TTC549 (cell line): Measurements from ENCODE around the gene GCGR.

Experiments
- FAIRE-seq: peaks from 2 replicates; lab custom pipeline; 2012; peaks lifted over from hg19 to GRCh38; lab: Jason Lieb, UNC

GCGR gene

GRCh38 chr17:81849457-81849856, 45.5 kb downstream of the GCGR start:
- FAIRE-seq, result no peak

- FAIRE-seq, result no peak
Observed at GRCh38 chr17:81851423-81851822, 47.5 kb downstream of the GCGR start.

DNA sequence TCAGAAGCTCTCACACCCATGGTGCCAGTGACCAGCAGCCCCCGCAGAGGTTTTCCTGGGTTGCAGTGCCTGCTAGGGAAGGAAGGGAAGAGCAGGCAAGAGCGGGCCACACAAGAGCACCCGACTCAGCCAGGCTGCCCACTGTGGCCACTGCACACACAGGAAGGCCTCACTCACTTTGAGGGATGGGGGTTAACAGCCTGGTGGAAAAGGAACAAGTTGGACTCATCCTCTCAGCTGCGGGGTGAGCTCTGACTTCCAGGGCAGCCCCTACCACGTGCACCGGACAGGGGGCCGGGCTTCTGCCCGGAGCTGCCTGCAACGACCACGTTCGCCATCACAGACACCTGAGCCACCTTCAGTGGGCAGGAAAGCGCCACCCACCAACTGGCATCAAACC, 48.3 kb downstream of the GCGR start:
- no peak for FAIRE-seq

DNA sequence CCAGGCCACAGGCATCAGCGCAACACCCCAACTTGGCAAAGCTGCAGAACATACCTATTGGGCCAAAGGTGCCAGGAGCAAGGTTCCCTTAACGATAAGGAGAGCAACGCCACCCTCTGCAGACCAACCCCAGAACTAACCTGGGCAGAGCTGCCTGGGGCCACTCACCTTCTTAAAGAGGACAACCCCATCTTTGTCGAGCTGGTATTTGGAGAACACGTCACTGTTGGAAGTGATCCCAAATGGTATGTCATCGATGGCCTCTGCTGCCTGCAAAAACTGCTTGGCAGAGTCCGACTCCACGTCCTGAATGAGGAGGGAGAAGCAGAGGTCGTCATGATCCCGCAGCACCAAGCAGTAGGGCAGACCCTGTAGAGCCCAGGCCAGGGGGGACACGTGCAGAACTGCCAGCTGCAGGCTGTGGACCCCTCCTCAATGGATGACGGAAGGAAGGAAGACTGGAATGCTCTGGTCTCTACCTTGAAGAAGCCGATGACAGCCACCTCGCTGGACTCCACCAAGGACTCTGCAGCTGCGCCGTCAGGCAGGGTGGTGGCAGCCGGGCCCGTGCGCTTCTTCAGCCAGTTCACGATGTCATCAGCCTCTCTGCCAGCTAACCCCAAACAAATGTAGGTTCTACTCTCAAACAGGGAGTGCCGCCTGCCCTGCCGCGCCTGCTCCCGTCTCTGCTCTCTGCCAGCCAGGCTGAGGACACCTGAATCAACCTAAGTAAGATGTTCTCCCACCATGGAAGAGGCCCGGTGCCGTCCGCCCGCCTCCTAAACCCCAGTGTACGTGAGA, 51.2 kb downstream of the GCGR start:
- FAIRE-seq, result no peak

DNA sequence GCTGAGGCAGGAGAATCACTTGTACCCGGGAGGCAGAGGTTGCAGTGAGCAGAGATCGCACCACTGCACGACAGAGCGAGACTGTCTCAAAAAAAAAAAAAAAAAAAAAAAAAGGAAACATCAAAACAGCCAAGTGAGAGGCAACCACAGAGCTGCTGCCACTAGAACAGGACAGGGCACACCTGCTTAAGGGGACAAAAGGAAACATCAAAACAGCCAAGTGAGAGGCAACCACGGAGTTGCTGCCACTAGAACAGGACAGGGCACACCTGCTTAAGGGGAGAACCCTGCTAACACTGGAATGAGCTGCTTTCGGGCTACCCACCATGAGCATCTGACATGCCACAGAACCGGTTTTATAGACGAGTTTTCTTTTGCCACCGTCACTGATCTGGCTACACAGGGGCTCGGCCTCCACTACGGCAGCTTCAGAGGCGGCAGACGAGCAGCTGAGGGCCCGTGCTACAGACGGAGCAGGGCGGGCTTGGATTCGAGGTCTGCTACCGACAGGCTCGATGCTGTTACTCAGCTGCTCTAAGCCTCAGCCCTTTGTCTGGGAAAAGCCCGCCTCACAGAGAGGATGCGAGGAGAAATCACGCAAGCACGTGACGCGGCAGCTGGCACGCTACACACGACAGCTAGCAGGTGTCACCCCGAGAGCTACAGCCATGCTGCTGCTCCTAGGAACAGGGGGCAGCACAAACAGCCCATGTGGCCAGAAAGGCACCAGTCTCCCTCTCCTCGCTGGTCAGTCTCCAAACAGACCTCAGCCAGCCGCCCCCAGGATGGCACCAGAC, 54.4 kb downstream of the GCGR start:
- no peak for FAIRE-seq

DNA sequence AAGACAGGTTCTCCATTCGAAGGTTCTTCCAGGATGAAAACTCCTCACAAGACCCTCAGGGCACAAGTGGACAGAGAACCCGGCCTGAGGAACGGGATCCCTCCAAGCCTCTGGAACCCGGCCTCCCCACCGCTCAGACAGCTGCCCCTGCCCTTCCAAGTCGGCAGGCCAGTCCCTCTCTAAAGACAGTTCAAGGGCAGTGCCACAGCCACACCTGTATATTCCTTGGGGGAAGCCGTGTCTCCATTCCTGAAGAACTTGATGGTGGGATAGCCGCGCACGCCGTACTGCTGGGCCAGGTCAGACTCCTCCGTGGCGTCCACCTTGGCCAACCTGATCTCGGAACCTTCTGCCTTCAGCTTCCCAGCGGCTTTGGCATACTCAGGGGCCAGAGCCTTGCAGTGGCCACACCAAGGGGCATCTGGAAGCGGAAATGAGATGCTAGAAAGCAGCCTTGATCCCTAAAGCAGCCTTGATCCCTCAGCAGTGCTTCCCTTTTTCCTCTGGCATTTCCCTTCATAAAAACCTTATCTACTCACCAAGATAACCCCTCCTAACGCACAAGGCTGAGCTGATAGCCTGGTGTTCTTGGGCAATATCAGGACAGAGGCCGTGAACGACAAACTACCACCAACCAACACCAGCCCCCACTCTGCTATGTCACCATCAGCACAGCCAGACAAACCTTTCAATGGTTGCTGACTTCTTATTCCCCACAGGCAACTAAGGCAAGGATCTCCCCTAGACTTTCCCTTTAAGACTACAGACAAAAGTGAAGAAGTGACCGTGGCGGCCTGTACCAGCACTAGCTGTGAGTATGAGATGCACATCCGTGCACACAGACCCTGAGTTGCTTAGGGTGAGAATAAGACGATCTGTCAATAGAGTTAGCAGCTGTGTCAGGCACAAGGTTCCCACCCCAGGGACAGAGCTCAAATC, 55.3 kb downstream of the GCGR start:
- no peak for FAIRE-seq

DNA sequence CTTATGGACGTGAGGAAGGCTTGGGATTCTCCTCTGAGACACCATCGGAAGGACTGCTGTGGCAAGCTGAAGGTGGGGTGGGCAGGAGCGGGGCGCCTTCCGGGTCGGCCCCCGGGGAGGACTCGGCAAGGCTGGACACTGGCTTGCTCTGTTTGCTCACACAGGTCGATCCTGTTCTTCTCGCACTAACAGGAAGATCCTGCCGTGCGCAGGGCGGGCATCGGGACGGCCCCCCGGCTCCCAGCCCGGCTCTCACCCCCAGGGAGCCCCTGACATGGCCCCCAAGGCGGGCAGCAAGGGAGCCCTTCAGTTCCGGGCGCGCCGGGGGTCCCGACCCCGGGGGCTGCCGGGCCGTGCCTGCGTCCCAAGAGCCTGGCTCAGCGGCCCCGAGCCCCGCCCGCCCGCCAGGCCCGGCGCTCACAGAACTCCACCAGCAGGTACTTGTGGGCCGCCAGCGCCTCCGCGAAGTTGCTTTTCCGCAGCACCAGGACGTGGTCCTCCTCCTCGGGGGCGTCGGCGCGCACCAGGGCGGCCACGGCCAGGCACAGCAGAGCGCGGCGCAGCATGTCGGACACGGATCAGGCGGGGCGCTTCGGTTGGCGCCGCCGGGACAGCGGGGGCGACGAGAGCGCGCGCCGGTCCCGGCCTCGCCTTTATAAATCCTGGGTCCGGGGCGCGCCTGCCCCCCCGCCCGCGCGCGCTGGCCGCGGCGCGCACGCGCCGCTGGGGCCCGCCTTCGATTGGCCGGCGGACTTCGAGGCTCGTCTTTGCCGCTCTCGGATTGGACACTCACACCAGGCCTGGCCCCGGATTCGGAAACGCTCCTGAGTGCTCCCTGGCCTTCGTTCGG, 56.2 kb downstream of the GCGR start, which contains the start of gene P4HB:
P4HB (minus strand) TSS at position 630 of the 850 bp plus-strand sequence; CDS start at position 566, 64 bp downstream.
- no peak for FAIRE-seq

DNA sequence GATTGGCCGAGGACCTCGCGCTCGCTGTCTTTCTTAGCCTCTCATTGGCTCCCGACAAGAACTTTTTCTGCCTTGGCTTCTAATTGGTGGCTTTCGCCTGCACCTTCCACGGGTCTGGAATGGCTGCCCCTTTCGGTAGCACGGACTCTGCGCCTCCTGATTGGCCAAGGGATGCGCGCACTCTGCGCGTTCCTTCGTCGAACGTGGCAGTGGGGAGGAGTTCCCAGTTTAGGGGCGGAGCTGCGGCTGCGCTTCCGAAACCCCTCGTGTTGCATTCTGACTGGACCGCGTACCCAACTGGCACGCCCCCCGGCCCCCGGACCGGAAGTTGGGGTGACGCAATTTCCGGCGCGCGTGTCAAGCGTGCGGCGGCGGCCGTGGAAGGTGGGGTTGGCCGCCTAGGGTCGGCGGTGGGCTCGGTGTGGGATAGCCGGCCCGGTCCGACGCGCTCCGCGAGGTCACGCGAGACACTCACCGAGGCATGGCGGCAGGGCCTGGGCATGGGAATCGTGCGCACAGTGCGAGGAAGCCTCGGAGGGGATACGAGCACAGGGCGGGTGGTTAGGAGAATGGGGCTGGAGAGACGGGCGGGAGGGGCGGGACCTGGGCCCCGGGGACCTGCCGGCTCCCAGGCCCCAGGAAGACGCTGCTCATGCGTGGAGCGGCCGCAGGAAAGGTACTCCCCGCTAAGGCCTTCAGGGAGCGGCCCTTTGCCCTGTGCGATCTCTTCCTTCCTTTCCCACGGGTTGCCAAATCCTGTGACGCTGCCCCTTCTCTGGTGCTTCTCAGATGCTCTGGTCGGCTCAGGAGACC, 57.0 kb downstream of the GCGR start:
- peak; percentile 96 for FAIRE-seq

DNA sequence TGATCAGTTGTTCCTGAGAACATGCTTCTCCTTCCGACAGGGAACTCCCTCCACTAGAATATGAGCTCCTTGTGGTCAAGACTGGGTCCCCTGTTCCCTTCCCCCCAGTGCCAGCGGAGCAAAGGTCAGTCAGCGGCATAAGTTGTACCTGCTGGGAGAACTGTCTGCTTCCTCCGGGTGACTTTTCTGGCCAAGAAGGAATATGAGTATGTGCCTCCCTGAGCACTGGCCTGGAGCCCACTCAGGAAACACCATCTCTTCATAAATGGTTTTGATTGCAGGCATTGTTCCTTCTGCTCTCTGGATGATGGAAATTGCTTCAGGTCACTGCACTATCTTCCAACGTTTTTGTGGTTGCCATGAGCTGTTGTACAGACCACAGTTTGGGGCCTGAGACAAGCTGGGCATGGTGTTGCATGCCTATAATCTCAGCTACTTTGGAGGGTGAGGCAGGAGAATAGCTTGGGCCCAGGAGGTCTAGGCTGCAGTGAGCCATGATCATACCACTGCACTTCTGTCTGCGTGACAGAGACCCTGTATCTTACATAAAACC, 59.2 kb downstream of the GCGR start:
- no peak for FAIRE-seq
